H9 (cell line): ENCODE results near the gene WDFY1. TPM values are rescaled to one million over a fixed set of nuclear protein-coding genes. Genes with fewer than 3 reads are reported as not detected.
A peak's percentile ranks its signal among the peaks of the same experiment; 100 is the strongest.

Experiments
- DNase-seq: peaks from one replicate; pipeline ENCODE4 v3.0.0-alpha.2; 2017
- H2AFZ ChIP-seq: one replicate; pipeline ENCODE4 v1.6.1; 2013; ENCODE audit warnings: mild to moderate bottlenecking, low read length, control low read depth, moderate library complexity
- H2AK5ac ChIP-seq: 2 replicates; pipeline ENCODE4 v1.6.1; 2013; ENCODE audit warnings: low read length, control low read depth, mixed read lengths; ENCODE audit not compliant: insufficient read length
- H2BK120ac ChIP-seq: one replicate; pipeline ENCODE4 v1.6.1; 2013; ENCODE audit warnings: low read depth, mild to moderate bottlenecking, low read length, control low read depth, inconsistent platforms; ENCODE audit not compliant: poor library complexity, severe bottlenecking
- H2BK12ac ChIP-seq: 2 replicates; pipeline ENCODE4 v1.6.1; 2013; ENCODE audit warnings: low read length, control low read depth, mixed read lengths, low read depth; ENCODE audit not compliant: insufficient read length
- H2BK15ac ChIP-seq: 2 replicates; pipeline ENCODE4 v1.6.1; 2013; ENCODE audit warnings: low read depth, low read length, control low read depth
- H2BK20ac ChIP-seq: one replicate; pipeline ENCODE4 v1.6.1; 2013; ENCODE audit warnings: low read depth, mild to moderate bottlenecking, low read length, control low read depth, inconsistent platforms; ENCODE audit not compliant: poor library complexity, severe bottlenecking
- H2BK5ac ChIP-seq: 2 replicates; pipeline ENCODE4 v1.6.1; 2013; ENCODE audit warnings: low read length, control low read depth, mixed read lengths; ENCODE audit not compliant: insufficient read length
- H3K14ac ChIP-seq: 2 replicates; pipeline ENCODE4 v1.6.1; 2013; ENCODE audit warnings: low read length, control low read depth; ENCODE audit not compliant: insufficient read depth
- H3K18ac ChIP-seq: 2 replicates; pipeline ENCODE4 v1.6.1; 2013; ENCODE audit warnings: low read depth, mild to moderate bottlenecking, mixed read lengths, low read length, control low read depth; ENCODE audit not compliant: insufficient read length
- H3K23ac ChIP-seq: 2 replicates; pipeline ENCODE4 v1.6.1; 2013; ENCODE audit warnings: low read length, control low read depth, mixed read lengths, low read depth; ENCODE audit not compliant: insufficient read length
- H3K23me2 ChIP-seq: 2 replicates; pipeline ENCODE4 v1.6.1; 2013; ENCODE audit warnings: low read depth, mild to moderate bottlenecking, mixed read lengths, low read length, control low read depth; ENCODE audit not compliant: insufficient read length, poor library complexity, severe bottlenecking
- H3K27ac ChIP-seq: 2 replicates; pipeline ENCODE4 v1.5.1; 2013; ENCODE audit warnings: low read length, control low read depth, mixed read lengths, low read depth; ENCODE audit not compliant: insufficient read length
- H3K27me3 ChIP-seq: 2 replicates; pipeline ENCODE4 v1.6.1; 2013; ENCODE audit warnings: low read length, control low read depth, inconsistent platforms; ENCODE audit not compliant: insufficient read depth
- H3K4ac ChIP-seq: 2 replicates; pipeline ENCODE4 v1.6.1; 2013; ENCODE audit warnings: low read depth, mild to moderate bottlenecking, control low read depth, inconsistent platforms, low read length, moderate library complexity
- H3K4me1 ChIP-seq: 2 replicates; pipeline ENCODE4 v1.6.1; 2013; ENCODE audit warnings: low read length, control low read depth, inconsistent platforms; ENCODE audit not compliant: insufficient read depth
- H3K4me2 ChIP-seq: 2 replicates; pipeline ENCODE4 v1.6.1; 2013; ENCODE audit warnings: low read length, control low read depth, mixed read lengths; ENCODE audit not compliant: insufficient read length, insufficient read depth
- H3K56ac ChIP-seq: 2 replicates; pipeline ENCODE4 v1.6.1; 2013; ENCODE audit warnings: low read depth, mild to moderate bottlenecking, mixed read lengths, low read length, control low read depth; ENCODE audit not compliant: insufficient read length
- H3K79me1 ChIP-seq: 2 replicates; pipeline ENCODE4 v1.6.1; 2013; ENCODE audit warnings: low read depth, mild to moderate bottlenecking, moderate library complexity, low read length, control low read depth, inconsistent platforms; ENCODE audit not compliant: insufficient read depth, poor library complexity, severe bottlenecking
- H3K79me2 ChIP-seq: 2 replicates; pipeline ENCODE4 v1.6.1; 2013; ENCODE audit warnings: low read length, control low read depth, inconsistent platforms; ENCODE audit not compliant: insufficient read depth
- H3K9ac ChIP-seq: 2 replicates; pipeline ENCODE4 v1.6.1; 2013; ENCODE audit warnings: low read length, control low read depth, mixed read lengths; ENCODE audit not compliant: insufficient read length; ENCODE audit errors: extremely low read depth
- H3K9me3 ChIP-seq: one replicate; pipeline ENCODE4 v1.6.1; 2013; ENCODE audit warnings: low read depth, low read length, inconsistent platforms; ENCODE audit not compliant: control insufficient read depth
- H3T11ph ChIP-seq: one replicate; pipeline ENCODE4 v1.6.1; 2013; ENCODE audit warnings: mild to moderate bottlenecking, low read length, control low read depth, inconsistent platforms
- H4K20me1 ChIP-seq: one replicate; pipeline ENCODE4 v1.6.1; 2013; ENCODE audit not compliant: control insufficient read depth, insufficient read length, insufficient read depth
- H4K5ac ChIP-seq: 2 replicates; pipeline ENCODE4 v1.6.1; 2013; ENCODE audit warnings: low read depth, mild to moderate bottlenecking, mixed read lengths, low read length, control low read depth; ENCODE audit not compliant: insufficient read length
- H4K8ac ChIP-seq: replicated peaks from 2 replicates; pipeline ENCODE4 v1.6.1; 2013; ENCODE audit warnings: low read length, control low read depth, mixed read lengths, low read depth; ENCODE audit not compliant: insufficient read length
- H4K91ac ChIP-seq: 2 replicates; pipeline ENCODE4 v1.6.1; 2013; ENCODE audit warnings: low read depth, mild to moderate bottlenecking, moderate library complexity, mixed read lengths, low read length, control low read depth; ENCODE audit not compliant: insufficient read length
- H3K27ac Mint-ChIP-seq, 3 experiments: 2 replicates in 2 of 3; 3 replicates in 1 of 3; pipeline ENCODE4 v1.8.0; 2020 to 2021; ENCODE audit warnings: mixed read lengths in 3 of 3, mild to moderate bottlenecking in 1 of 3, moderate library complexity in 1 of 3
- H3K27me3 Mint-ChIP-seq: 2 replicates; pipeline ENCODE4 v1.8.0; 2021; ENCODE audit warnings: low read depth, mild to moderate bottlenecking, moderate library complexity, mixed read lengths
- H3K36me3 Mint-ChIP-seq, 3 experiments: 2 replicates in 2 of 3; 3 replicates in 1 of 3; pipeline ENCODE4 v1.8.0; 2020 to 2021; ENCODE audit warnings: low read depth in 3 of 3, mixed read lengths in 3 of 3; ENCODE audit not compliant: insufficient read depth in 1 of 3
- H3K4me1 Mint-ChIP-seq, 2 experiments: 2 replicates each; pipeline ENCODE4 v1.8.0; 2020; ENCODE audit warnings: mixed read lengths in 2 of 2
- H3K4me3 Mint-ChIP-seq, 2 experiments: 2 replicates in 1 of 2; 3 replicates in 1 of 2; pipeline ENCODE4 v1.8.0; 2020 to 2021; ENCODE audit warnings: mild to moderate bottlenecking in 2 of 2, mixed read lengths in 2 of 2, moderate library complexity in 1 of 2
- H3K9me3 Mint-ChIP-seq, 2 experiments: 2 replicates in 1 of 2; 3 replicates in 1 of 2; pipeline ENCODE4 v1.8.0; 2020; ENCODE audit warnings: mild to moderate bottlenecking in 2 of 2, mixed read lengths in 2 of 2, moderate library complexity in 1 of 2
- CTCF ChIP-seq: fragments of 200-600 bp; sonication (generic); conservative IDR thresholded peaks from 3 replicates; pipeline ENCODE4 v1.8.0; 2021; ENCODE audit warnings: antibody characterized with exemption, mild to moderate bottlenecking
- WGBS: extraction: QIAGEN DNeasy Blood & Tissue Kit; methylation state at CpG from one replicate; pipeline ENCODE4 v1.1.7; 2013; ENCODE audit warnings: missing lambda C conversion rate, low lambda C conversion rate, mixed read lengths; ENCODE audit not compliant: insufficient read length; ENCODE audit errors: extremely low coverage; 5-methylcytosine and 5-hydroxymethylcytosine counted together
- total RNA-seq: library from RNA; stranded (reverse); gene quantifications from 2 replicates; pipeline ENCODE4 v1.2.1, GENCODE V29; 2021

The WDFY1 gene
- total RNA-seq, 1 experiment from 2014 or later = 54.1 TPM

GRCh38 chr2:223936862-223937326, 8.2 kb downstream of the WDFY1 start:
- Histone ChIP-seq H3K18ac (no peak overlapping the region), H2AFZ (no peak overlapping the region), H2AK5ac (no peak overlapping the region), H3K79me1 (peaks cover 9% of the 10 kb centered on the region), H3K9ac (no peak overlapping the region), H3K23me2 (no peaks in the 10 kb centered on the region), H3K14ac (no peak overlapping the region; the same call in 1 of the 2 replicates), H3T11ph (no peak overlapping the region), H3K56ac (no peak overlapping the region), H3K27me3 (no peaks in the 10 kb centered on the region), H3K27ac (no peak overlapping the region), H3K4ac (no peak overlapping the region), H3K23ac (no peak overlapping the region), H4K8ac (no peak overlapping the region), H2BK20ac (peak overlapping the region; percentile 26), H3K9me3 (no peaks in the 10 kb centered on the region), H4K5ac (no peak overlapping the region), H3K79me2 (peaks cover 45% of the 10 kb centered on the region; the same call in 1 of the 2 replicates), H2BK5ac (no peak overlapping the region), H3K4me2 (peak overlapping the region; percentile 35), H2BK15ac (no peak overlapping the region), H4K20me1 (no peaks in the 10 kb centered on the region), H2BK120ac (no peak overlapping the region), H4K91ac (no peak overlapping the region), H3K4me1 (peaks cover 29% of the 10 kb centered on the region), H2BK12ac (peak overlapping the region; percentile 8)
- peak overlapping the region in 2 of 3 experiments; percentile 8 to 42; a peak in 4 of 7 replicates for H3K27ac Mint-ChIP-seq
- no peaks in the 10 kb centered on the region for H3K9me3 Mint-ChIP-seq
- no peaks in the 10 kb centered on the region for H3K27me3 Mint-ChIP-seq
- WGBS = no CpG with 5 or more reads among the region's 5 CpGs
- no peak for DNase-seq
- H3K36me3 Mint-ChIP-seq = peaks cover 7 to 14% (median 8%) of the 10 kb centered on the region in 3 experiments; a peak in 6 of 7 replicates
- peak overlapping the region in 1 of 2 experiments; percentile 53; a peak in 2 of 5 replicates for H3K4me3 Mint-ChIP-seq
- TF ChIP-seq CTCF = no peak
- peaks cover 55 to 62% of the 10 kb centered on the region in 2 experiments for H3K4me1 Mint-ChIP-seq
